Natural killer cell (primary cell): ENCODE measurements around the gene PHF2. TPM values are rescaled to one million over a fixed set of nuclear protein-coding genes. Genes with fewer than 3 reads are reported as not detected.
A peak's percentile ranks its signal among the peaks of the same experiment; 100 is the strongest.

ENCODE experiments used
- ATAC-seq, 3 donors: fragments of 150-1000 bp in 2 of 3; fragments of 200-7000 bp in 1 of 3; cut with Tn5 transposase; 1 replicate in 1 of 3; 2 replicates in 2 of 3; pipeline ENCODE4 v1.10.0; 2021; ENCODE audit warnings: mild to moderate bottlenecking in 2 of 3, moderate library complexity in 2 of 3
- DNase-seq, 2 donors: peaks; one replicate each; pipeline versions ENCODE4 v3.0.0 to v3.0.0-alpha.2; 2013 to 2021; ENCODE audit warnings: mixed read lengths in 1 of 2
- H3K27ac ChIP-seq: one replicate; pipeline ENCODE4 v1.5.1; 2013; ENCODE audit warnings: mild to moderate bottlenecking, low read length
- H3K27me3 ChIP-seq: one replicate; pipeline ENCODE4 v1.6.1; 2013; ENCODE audit warnings: low read length; ENCODE audit not compliant: control insufficient read depth, insufficient read depth
- H3K36me3 ChIP-seq: one replicate; pipeline ENCODE4 v1.6.1; 2013; ENCODE audit warnings: low read length; ENCODE audit not compliant: control insufficient read depth, insufficient read depth
- H3K4me1 ChIP-seq: one replicate; pipeline ENCODE4 v1.6.1; 2013; ENCODE audit warnings: low read length; ENCODE audit not compliant: control insufficient read depth, insufficient read depth
- H3K4me3 ChIP-seq: one replicate; pipeline ENCODE4 v1.5.1; 2013; ENCODE audit warnings: low read length
- H3K9me3 ChIP-seq: one replicate; pipeline ENCODE4 v1.6.1; 2013; ENCODE audit warnings: low read length; ENCODE audit not compliant: control insufficient read depth, insufficient read depth
- H3K27ac Mint-ChIP-seq, 2 donors: one replicate each; pipeline ENCODE4 v1.8.0; 2022; ENCODE audit warnings: mild to moderate bottlenecking in 2 of 2, mixed read lengths in 2 of 2, moderate library complexity in 1 of 2
- H3K27me3 Mint-ChIP-seq, 2 donors: one replicate each; pipeline ENCODE4 v1.8.0; 2022; ENCODE audit warnings: low read depth in 2 of 2, mixed read lengths in 2 of 2
- H3K36me3 Mint-ChIP-seq: one replicate; pipeline ENCODE4 v1.8.0; 2022; ENCODE audit warnings: mixed read lengths
- H3K4me1 Mint-ChIP-seq, 2 donors: one replicate each; pipeline ENCODE4 v1.8.0; 2022; ENCODE audit warnings: mixed read lengths in 2 of 2
- H3K4me3 Mint-ChIP-seq: one replicate; pipeline ENCODE4 v1.8.0; 2022; ENCODE audit warnings: mild to moderate bottlenecking, moderate library complexity, mixed read lengths
- H3K9me3 Mint-ChIP-seq, 2 donors: one replicate each; pipeline ENCODE4 v1.8.0; 2022; ENCODE audit warnings: mixed read lengths in 2 of 2
- WGBS: methylation state at CpG from one replicate; pipeline ENCODE4 v1.1.7; 2013; ENCODE audit warnings: missing lambda C conversion rate; ENCODE audit not compliant: insufficient coverage; 5-methylcytosine and 5-hydroxymethylcytosine counted together
- intact Hi-C: fragments of 100-400 bp; cut with micrococcal nuclease; formaldehyde crosslinking; loops from one replicate; pipeline ENCODE4 v1.14.2; 2022
- total RNA-seq, 4 donors: library from RNA; stranded (reverse); fragments of 120-200 nt in 1 of 4; gene quantifications; one replicate each; pipeline versions ENCODE4 v1.2.3 to v1.2.4, GENCODE V29; 2013 to 2022
- TF ChIP-seq, protein P1 (sequence below): fragments of 200-600 bp; IDR thresholded peaks from one replicate; pipeline ENCODE4 v1.8.0; 2022; ENCODE audit warnings: antibody characterized with exemption

The PHF2 gene
- total RNA-seq, 3 donors from 2014 or later (not counting 1 experiment from before 2014, with no cell fraction given) = 24.8 to 28.1 (median 26.4) TPM

- no peaks in the 10 kb centered on the region for H3K27me3 Mint-ChIP-seq
- no peaks in the 10 kb centered on the region for H3K9me3 Mint-ChIP-seq
- TF ChIP-seq, protein P1, sequence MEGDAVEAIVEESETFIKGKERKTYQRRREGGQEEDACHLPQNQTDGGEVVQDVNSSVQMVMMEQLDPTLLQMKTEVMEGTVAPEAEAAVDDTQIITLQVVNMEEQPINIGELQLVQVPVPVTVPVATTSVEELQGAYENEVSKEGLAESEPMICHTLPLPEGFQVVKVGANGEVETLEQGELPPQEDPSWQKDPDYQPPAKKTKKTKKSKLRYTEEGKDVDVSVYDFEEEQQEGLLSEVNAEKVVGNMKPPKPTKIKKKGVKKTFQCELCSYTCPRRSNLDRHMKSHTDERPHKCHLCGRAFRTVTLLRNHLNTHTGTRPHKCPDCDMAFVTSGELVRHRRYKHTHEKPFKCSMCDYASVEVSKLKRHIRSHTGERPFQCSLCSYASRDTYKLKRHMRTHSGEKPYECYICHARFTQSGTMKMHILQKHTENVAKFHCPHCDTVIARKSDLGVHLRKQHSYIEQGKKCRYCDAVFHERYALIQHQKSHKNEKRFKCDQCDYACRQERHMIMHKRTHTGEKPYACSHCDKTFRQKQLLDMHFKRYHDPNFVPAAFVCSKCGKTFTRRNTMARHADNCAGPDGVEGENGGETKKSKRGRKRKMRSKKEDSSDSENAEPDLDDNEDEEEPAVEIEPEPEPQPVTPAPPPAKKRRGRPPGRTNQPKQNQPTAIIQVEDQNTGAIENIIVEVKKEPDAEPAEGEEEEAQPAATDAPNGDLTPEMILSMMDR = no peak
- Histone ChIP-seq H3K27ac (no peak overlapping the region), H3K36me3 (no peaks in the 10 kb centered on the region), H3K4me3 (no peak overlapping the region), H3K4me1 (peaks cover 24% of the 10 kb centered on the region), H3K27me3 (no peaks in the 10 kb centered on the region), H3K9me3 (no peaks in the 10 kb centered on the region)
- ATAC-seq (no peak), DNase-seq (no peak)
- intact Hi-C loops = no loop called here
- peaks cover 43 to 68% of the 10 kb centered on the region in 2 donors for H3K4me1 Mint-ChIP-seq
- peak overlapping the region in 1 of 2 donors; percentile 47 for H3K27ac Mint-ChIP-seq
- WGBS = 76% methylated on average over 5 of the region's 5 CpGs
- peak overlapping the region; percentile 60 for H3K4me3 Mint-ChIP-seq
- no peaks in the 10 kb centered on the region for H3K36me3 Mint-ChIP-seq
Measured at GRCh38 chr9:93578844-93579243, 2.5 kb downstream of the PHF2 start.

DNA sequence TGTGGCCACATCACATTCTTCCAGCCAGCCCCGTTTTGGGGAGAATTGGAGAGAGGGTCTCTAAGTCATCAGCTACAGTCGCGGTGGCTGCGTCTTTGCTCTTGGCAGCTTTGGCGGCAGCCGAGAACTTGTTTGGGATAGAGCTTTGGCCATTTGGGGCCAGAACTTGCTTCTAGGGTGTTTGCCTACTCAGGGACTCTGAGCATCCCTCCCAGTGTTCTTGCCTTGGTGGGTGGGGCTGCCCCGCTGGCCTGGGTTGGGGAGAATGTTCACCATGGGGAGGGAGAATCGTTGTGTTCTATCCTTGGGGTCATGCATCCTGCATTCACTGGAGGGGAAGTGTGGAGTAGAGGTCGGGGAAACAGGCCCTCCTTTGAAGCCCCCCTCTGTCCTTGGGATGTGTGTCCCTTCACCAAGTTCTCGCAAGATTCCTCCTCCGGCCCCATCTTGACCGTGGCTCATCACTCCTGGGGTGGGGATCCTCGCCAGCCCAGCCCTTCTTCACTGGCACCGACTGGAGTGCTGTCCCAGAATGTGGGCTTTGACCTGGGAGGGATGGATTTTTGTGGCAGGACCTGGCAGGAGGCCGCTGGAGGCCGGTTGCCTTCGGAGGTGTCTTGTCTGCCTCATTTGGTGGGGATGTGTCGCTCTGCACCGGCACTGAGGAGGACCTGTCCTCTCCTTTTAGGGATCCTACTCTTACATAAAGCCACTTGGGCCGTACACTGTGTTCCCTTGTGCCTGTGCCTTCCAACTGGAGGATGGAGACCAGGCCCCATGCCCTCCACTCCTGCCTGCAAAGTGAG is 3.5 kb downstream of the PHF2 start:
- Mint-ChIP-seq H3K27ac (peak overlapping the region; percentile 47 to 57), H3K9me3 (no peaks in the 10 kb centered on the region), H3K36me3 (no peaks in the 10 kb centered on the region), H3K4me3 (peak overlapping the region; percentile 60), H3K27me3 (no peaks in the 10 kb centered on the region), H3K4me1 (peaks cover 51 to 72% of the 10 kb centered on the region in 2 donors)
- no peaks in the 10 kb centered on the region for H3K9me3 ChIP-seq
- H3K27me3 ChIP-seq = no peaks in the 10 kb centered on the region
- intact Hi-C loops = no loop called here
- H3K36me3 ChIP-seq = no peaks in the 10 kb centered on the region
- TF ChIP-seq, protein P1 = no peak
- no peak overlapping the region for H3K4me3 ChIP-seq
- peaks cover 23% of the 10 kb centered on the region for H3K4me1 ChIP-seq
- ATAC-seq (no peak), DNase-seq (no peak)
- no peak overlapping the region for H3K27ac ChIP-seq
- WGBS = 97% methylated on average over 20 of the region's 20 CpGs

DNA sequence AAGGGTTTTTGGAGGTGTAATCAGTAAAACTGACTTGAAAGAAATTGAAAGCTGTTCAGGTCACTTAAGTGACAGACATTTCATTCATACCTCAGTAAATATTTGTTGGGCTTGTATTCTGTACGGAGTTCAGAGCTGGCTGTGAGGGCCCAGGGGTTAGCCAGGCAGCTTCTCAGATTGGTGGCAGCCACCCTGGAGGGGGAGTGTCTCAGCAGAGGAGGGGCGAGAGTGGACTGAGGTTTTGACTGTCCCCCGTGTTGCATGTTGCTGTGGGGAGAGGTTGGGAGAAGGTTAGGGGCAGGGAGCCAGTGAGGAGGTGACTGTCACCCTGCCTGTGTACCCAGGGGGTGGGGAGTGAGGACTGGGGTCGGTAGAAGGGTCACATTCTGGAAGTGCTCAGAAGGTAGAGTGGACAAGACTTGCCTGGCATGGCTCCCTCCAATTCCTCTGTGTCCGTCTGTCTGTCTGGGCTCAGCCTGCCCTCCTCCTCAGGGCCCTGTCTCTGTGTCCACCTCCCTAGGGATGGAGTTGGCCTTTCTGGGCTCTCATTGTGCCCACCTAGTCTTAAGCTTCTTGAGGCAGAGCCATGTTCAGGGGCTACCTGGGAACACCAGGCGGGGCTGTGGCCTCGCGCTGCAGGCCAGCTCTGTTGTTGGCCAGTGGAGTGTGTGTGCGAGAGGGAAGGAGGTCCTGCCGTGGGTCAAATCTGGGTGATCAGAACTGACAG is 4.4 kb downstream of the PHF2 start:
- H3K36me3 ChIP-seq = no peaks in the 10 kb centered on the region
- no peak for ATAC-seq
- H3K27me3 ChIP-seq = no peaks in the 10 kb centered on the region
- H3K27ac ChIP-seq = no peak overlapping the region
- H3K4me1 ChIP-seq = peaks cover 14% of the 10 kb centered on the region
- intact Hi-C loops = no loop called here
- Mint-ChIP-seq H3K36me3 (no peaks in the 10 kb centered on the region), H3K9me3 (no peaks in the 10 kb centered on the region), H3K27me3 (no peaks in the 10 kb centered on the region), H3K4me1 (peaks cover 52 to 72% of the 10 kb centered on the region in 2 donors), H3K4me3 (no peak overlapping the region), H3K27ac (peak overlapping the region in 1 of 2 donors; percentile 57)
- TF ChIP-seq, protein P1 = no peak
- no peak overlapping the region for H3K4me3 ChIP-seq
- no peak for DNase-seq
- no peaks in the 10 kb centered on the region for H3K9me3 ChIP-seq
- WGBS = 86% methylated on average over 10 of the region's 10 CpGs
